Stomach (tissue), 9 donors: ENCODE results near the gene FLRT1. TPM values are rescaled to one million over a fixed set of nuclear protein-coding genes. Genes with fewer than 3 reads are reported as not detected.

Experiments used
- DNase-seq, 2 donors: peaks; one replicate each; pipeline versions ENCODE4 v3.0.0 to v3.0.0-alpha.2; 2013 to 2019
- H3K27ac ChIP-seq, 5 donors: fragments of 200-600 bp in 4 of 5; sonication (generic) in 4 of 5; one replicate each; pipeline ENCODE4 v1.5.1; 2013 to 2019; ENCODE audit warnings: mild to moderate bottlenecking in 1 of 5, moderate library complexity in 1 of 5
- H3K27me3 ChIP-seq, 3 donors: fragments of 200-600 bp; sonication (generic); one replicate each; pipeline ENCODE4 v1.5.1; 2017 to 2019; ENCODE audit warnings: mixed run types in 1 of 3
- H3K36me3 ChIP-seq, 4 donors: fragments of 200-600 bp; sonication (generic); 1 replicate in 3 of 4; 2 replicates in 1 of 4; pipeline ENCODE4 v1.5.1; 2016 to 2019
- H3K4me1 ChIP-seq, 4 donors: fragments of 200-600 bp; sonication (generic); one replicate each; pipeline ENCODE4 v1.5.1; 2016 to 2019
- H3K4me3 ChIP-seq, 4 donors: fragments of 200-600 bp; sonication (generic) in 3 of 4; one replicate each; pipeline ENCODE4 v1.5.1; 2016 to 2019; ENCODE audit warnings: mild to moderate bottlenecking in 1 of 4
- H3K9me3 ChIP-seq, 4 donors: fragments of 200-600 bp; sonication (generic); one replicate each; pipeline ENCODE4 v1.5.1; 2016 to 2019
- EP300 ChIP-seq: sonication (generic); formaldehyde crosslinking; IDR thresholded peaks from one replicate; pipeline ENCODE4 v1.6.1; 2017; ENCODE audit warnings: antibody characterized with exemption
- POLR2A ChIP-seq, 4 donors: fragments of 450-650 bp; IDR thresholded peaks; one replicate each; pipeline ENCODE4 v1.6.1; 2016; ENCODE audit warnings: antibody characterized with exemption in 4 of 4, control low read depth in 2 of 4, mild to moderate bottlenecking in 1 of 4, moderate library complexity in 1 of 4
- POLR2AphosphoS5 ChIP-seq, 3 donors: sonication (generic); formaldehyde crosslinking; IDR thresholded peaks; one replicate each; pipeline ENCODE4 v1.6.1; 2016; ENCODE audit warnings: antibody characterized with exemption in 3 of 3
- WGBS, 5 donors: extraction: QIAGEN DNeasy Blood & Tissue Kit in 3 of 5; methylation state at CpG; one replicate each; pipeline versions ENCODE4 v1.1.5 to v1.1.7; 2013 to 2018; 5-methylcytosine and 5-hydroxymethylcytosine counted together
- intact Hi-C: fragments of 100-400 bp; cut with DNase I; formaldehyde crosslinking; loops from one replicate; pipeline ENCODE4 v1.15.1; 2023; ENCODE audit warnings: low total_unique reads
- polyA plus RNA-seq, 3 donors: library from polyadenylated mRNA; stranded (reverse); fragments of 200-250 nt; gene quantifications; one replicate each; pipeline ENCODE4 v1.2.3, GENCODE V29; 2013
- total RNA-seq, 5 donors: library from RNA; depleted of rRNA; stranded (reverse); fragments of >200 nt; gene quantifications; one replicate each; pipeline versions ENCODE4 v1.1.0 to v1.2.3, GENCODE V29; 2014 to 2016
- TF ChIP-seq, protein P1 (sequence below), 7 experiments: fragments of 450-650 bp in 4 of 7; fragments of 200-600 bp in 3 of 7; sonication (generic) in 3 of 7; IDR thresholded peaks; one replicate each; pipeline ENCODE4 v1.5.1; 2016 to 2019; ENCODE audit warnings: antibody characterized with exemption in 7 of 7, control low read depth in 2 of 7, mild to moderate bottlenecking in 1 of 7
- donor health status: healthy with polysubstance abuse.
- donor health status: Bipolar disorder and iron deficiency.
- donor health status: healthy.

FLRT1 gene
- total and polyA plus RNA-seq, 8 donors: 0.12 to 1.3 (median 0.51) TPM; not detected in 4

DNA sequence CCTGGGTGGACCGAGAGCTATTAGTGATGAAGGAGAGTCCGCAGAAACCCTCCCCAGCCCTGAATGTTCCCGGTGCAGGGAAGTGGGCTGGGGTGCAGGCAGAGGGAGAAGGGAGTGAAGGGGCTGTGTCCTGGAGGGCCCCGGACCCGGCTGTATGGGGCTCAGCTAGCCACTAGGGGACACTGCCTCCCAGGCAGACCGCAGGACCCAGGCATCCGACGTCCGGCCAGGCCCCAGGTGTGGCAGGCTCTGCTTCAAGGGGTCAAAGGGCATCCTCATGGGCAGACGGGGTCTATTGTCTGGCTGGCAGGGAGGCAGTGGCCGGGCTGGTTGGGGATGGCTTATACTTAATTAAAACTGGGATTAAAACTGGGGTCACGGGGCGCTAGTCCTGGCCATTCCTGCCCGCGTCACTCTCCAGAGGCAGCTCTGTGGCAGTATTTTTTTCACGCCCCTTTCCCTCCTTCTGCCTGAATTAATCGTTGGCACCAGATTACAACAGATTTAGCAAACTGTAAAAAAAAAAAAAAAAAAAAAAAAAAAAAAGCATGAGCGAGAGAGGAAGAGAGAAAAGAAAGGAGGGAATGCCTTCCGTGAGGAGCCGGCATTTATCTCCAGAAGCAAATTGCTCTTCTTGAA, 5.1 kb downstream of the FLRT1 start:
- whole genome bisulfite sequencing, 5 donors: 53 to 64% (median 59%) methylated on average over 15 to 20 of the region's 20 CpGs

DNA sequence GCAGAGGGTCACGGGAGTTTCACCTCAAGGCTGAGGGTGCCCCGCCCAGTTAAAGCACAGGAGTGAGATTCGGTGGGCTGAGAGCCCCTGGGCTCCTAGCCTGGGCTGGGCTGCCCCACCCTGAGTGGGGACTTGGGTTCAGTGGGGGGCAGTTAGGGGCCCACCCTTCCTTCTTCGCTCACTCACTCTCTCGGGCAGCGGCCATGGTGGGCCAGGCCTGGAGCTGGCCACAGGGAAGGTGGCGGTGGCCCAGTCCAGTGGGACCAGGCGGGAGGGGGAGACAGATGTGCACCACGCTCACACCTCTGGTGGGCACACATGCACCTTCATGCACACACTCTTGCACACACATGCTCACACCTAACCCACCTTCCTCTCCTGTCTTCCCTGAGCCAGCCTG, 6.1 kb downstream of the FLRT1 start:
- H3K4me1 ChIP-seq: peaks cover under 1 to 13% (median 5%) of the 10 kb centered on the region in 4 donors
- intact Hi-C loops: no loop called here
- no peaks in the 10 kb centered on the region for H3K9me3 ChIP-seq
- no peak overlapping the region for H3K27ac ChIP-seq
- H3K36me3 ChIP-seq: no peaks in the 10 kb centered on the region
- 81 to 95% (median 92%) methylated on average over 5 to 9 of the region's 9 CpGs for WGBS, 5 donors
- no peak for DNase-seq
- TF ChIP-seq POLR2AphosphoS5 (IDR thresholded peaks at IDR 0.05) (no peak), EP300 (no peak), POLR2A (IDR thresholded peaks at IDR 0.05) (no peak)
- TF ChIP-seq, protein P1, sequence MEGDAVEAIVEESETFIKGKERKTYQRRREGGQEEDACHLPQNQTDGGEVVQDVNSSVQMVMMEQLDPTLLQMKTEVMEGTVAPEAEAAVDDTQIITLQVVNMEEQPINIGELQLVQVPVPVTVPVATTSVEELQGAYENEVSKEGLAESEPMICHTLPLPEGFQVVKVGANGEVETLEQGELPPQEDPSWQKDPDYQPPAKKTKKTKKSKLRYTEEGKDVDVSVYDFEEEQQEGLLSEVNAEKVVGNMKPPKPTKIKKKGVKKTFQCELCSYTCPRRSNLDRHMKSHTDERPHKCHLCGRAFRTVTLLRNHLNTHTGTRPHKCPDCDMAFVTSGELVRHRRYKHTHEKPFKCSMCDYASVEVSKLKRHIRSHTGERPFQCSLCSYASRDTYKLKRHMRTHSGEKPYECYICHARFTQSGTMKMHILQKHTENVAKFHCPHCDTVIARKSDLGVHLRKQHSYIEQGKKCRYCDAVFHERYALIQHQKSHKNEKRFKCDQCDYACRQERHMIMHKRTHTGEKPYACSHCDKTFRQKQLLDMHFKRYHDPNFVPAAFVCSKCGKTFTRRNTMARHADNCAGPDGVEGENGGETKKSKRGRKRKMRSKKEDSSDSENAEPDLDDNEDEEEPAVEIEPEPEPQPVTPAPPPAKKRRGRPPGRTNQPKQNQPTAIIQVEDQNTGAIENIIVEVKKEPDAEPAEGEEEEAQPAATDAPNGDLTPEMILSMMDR (IDR thresholded peaks at IDR 0.05): no peak
- no peak overlapping the region for H3K4me3 ChIP-seq
- peaks cover 0 to 28% (median 6%) of the 10 kb centered on the region in 3 donors for H3K27me3 ChIP-seq

More for the DNA sequence above, 5.1 kb downstream of the FLRT1 start:
- Histone ChIP-seq H3K36me3 (no peaks in the 10 kb centered on the region), H3K4me1 (peaks cover 11 to 24% (median 15%) of the 10 kb centered on the region in 4 donors), H3K9me3 (no peaks in the 10 kb centered on the region), H3K4me3 (no peak overlapping the region), H3K27me3 (peaks cover 0 to 38% (median 16%) of the 10 kb centered on the region in 3 donors), H3K27ac (no peak overlapping the region)
- TF ChIP-seq, protein P1 (IDR thresholded peaks at IDR 0.05): peak in 2 of 7 experiments; percentile 12 to 22
- TF ChIP-seq POLR2AphosphoS5 (IDR thresholded peaks at IDR 0.05): no peak
- no peak for TF ChIP-seq EP300
- no peak for TF ChIP-seq POLR2A (IDR thresholded peaks at IDR 0.05)
- peak in 1 of 2 donors; percentile 59 for DNase-seq
- intact Hi-C loops: no loop called here

DNA sequence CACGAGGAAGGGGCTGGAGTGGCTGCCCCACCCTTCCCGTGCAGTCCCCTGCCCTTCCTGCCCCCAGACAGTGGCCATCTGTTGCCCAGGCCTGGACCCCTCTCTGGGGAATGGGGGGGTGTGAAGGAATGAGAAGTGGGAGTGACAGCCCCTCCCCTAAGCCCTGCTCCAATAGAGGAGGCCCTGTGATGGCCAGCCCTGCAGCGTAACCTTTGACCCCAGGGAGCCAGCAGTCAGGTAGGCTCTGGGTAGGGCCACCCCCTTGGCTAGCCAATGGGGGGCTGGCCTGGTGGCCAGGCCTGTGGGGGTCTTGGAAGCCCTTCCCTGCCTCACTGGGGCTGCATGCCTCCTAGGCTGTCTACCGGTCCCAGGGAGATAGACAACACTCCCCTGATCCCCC, 6.6 kb downstream of the FLRT1 start:
- TF ChIP-seq POLR2A (IDR thresholded peaks at IDR 0.05) (no peak), EP300 (no peak), POLR2AphosphoS5 (IDR thresholded peaks at IDR 0.05) (no peak)
- TF ChIP-seq, protein P1 (IDR thresholded peaks at IDR 0.05): no peak
- H3K4me3 ChIP-seq: no peak overlapping the region
- H3K9me3 ChIP-seq: no peaks in the 10 kb centered on the region
- H3K27me3 ChIP-seq: peaks cover 0 to 23% (median 1%) of the 10 kb centered on the region in 3 donors
- no peaks in the 10 kb centered on the region for H3K36me3 ChIP-seq
- 69 to 86% (median 85%) methylated on average over 3 to 4 of the region's 4 CpGs for WGBS, 5 donors
- no peak overlapping the region for H3K27ac ChIP-seq
- peaks cover 0 to 9% (median under 1%) of the 10 kb centered on the region in 4 donors for H3K4me1 ChIP-seq
- no peak for DNase-seq
- intact Hi-C loops: no loop called here

DNA sequence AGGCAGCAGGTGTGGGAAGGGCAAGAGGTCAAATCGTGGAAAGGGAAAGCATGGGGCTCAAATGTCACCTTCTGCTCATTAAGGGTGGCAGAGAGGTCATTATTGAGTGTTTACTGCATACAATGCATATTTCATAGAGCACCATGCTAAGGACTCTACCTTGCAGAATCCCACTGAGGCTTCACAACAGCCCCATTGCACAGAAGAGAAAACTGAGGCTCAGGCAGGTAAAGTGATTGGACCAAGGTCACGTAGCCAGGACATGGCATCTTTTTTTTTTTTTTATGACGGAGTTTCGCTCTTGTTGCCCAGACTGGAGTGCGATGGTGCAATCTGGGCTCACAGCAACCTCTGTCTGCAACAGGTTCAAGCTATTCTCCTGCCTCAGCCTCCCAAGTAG, 7.8 kb downstream of the FLRT1 start:
- peaks cover 0 to 9% (median 0%) of the 10 kb centered on the region in 4 donors for H3K4me1 ChIP-seq

More for the DNA sequence above, 7.8 kb downstream of the FLRT1 start:
- TF ChIP-seq, protein P1 (IDR thresholded peaks at IDR 0.05): no peak
- TF ChIP-seq POLR2AphosphoS5 (IDR thresholded peaks at IDR 0.05): no peak
- TF ChIP-seq EP300: no peak
- no peak for TF ChIP-seq POLR2A (IDR thresholded peaks at IDR 0.05)
- no peak overlapping the region for H3K27ac ChIP-seq
- no peaks in the 10 kb centered on the region for H3K9me3 ChIP-seq
- H3K27me3 ChIP-seq: peaks cover 0 to 12% (median 0%) of the 10 kb centered on the region in 3 donors
- no peaks in the 10 kb centered on the region for H3K36me3 ChIP-seq
- no peak overlapping the region for H3K4me3 ChIP-seq
- intact Hi-C loops: no loop called here
- DNase-seq: no peak
- WGBS, 5 donors: 83 to 89% (median 88%) methylated on average over 5 of the region's 5 CpGs
